H1 (cell line): ENCODE measurements around the gene KAT2A. TPM values are rescaled to one million over a fixed set of nuclear protein-coding genes. Genes with fewer than 3 reads are reported as not detected.
A peak's percentile ranks its signal among the peaks of the same experiment; 100 is the strongest.

Experiments
- CTCF ChIA-PET: fragments of 300-600 bp; sonication (Branson Sonifier 250); formaldehyde crosslinking; loops from one replicate; lab custom pipeline; 2021; ENCODE audit not compliant: partially characterized antibody; lab: Charles Lee
- POLR2A ChIA-PET: fragments of 300-600 bp; sonication (Branson Sonifier 250); formaldehyde crosslinking; loops from one replicate; lab custom pipeline; 2021; ENCODE audit warnings: inconsistent platforms; ENCODE audit not compliant: partially characterized antibody; lab: Charles Lee
- DNase-seq, 2 experiments: peaks; one replicate each; pipeline versions ENCODE4 v3.0.0 to v3.0.0-alpha.2; 2010 to 2022; ENCODE audit warnings: low spot score in 2 of 2, low read depth in 1 of 2, mixed read lengths in 1 of 2
- FAIRE-seq: peaks from 2 replicates; lab custom pipeline; 2011; peaks lifted over from hg19 to GRCh38; lab: Jason Lieb, UNC
- H2AFZ ChIP-seq: 2 replicates; pipeline ENCODE4 v1.8.1; 2012; ENCODE audit warnings: low read length, inconsistent platforms
- H2AK5ac ChIP-seq: 2 replicates; pipeline ENCODE4 v1.6.1; 2013; ENCODE audit warnings: low read depth, low read length
- H2BK120ac ChIP-seq: replicated peaks from 2 replicates; pipeline ENCODE3; 2013; ENCODE audit warnings: low read depth, low read length, inconsistent platforms
- H2BK12ac ChIP-seq: 2 replicates; pipeline ENCODE4 v1.6.1; 2013; ENCODE audit warnings: low read depth, low read length
- H2BK15ac ChIP-seq: 2 replicates; pipeline ENCODE4 v1.6.1; 2013; ENCODE audit warnings: low read length
- H2BK20ac ChIP-seq: 2 replicates; pipeline ENCODE4 v1.6.1; 2013; ENCODE audit warnings: low read length
- H2BK5ac ChIP-seq: 2 replicates; pipeline ENCODE4 v1.6.1; 2013; ENCODE audit warnings: low read depth, low read length
- H3K14ac ChIP-seq: 2 replicates; pipeline ENCODE4 v1.6.1; 2013; ENCODE audit warnings: inconsistent platforms; ENCODE audit not compliant: insufficient read length
- H3K18ac ChIP-seq: 2 replicates; pipeline ENCODE4 v1.6.1; 2013; ENCODE audit warnings: low read length; ENCODE audit errors: extremely low read depth
- H3K23ac ChIP-seq: 2 replicates; pipeline ENCODE4 v1.6.1; 2013; ENCODE audit warnings: inconsistent platforms; ENCODE audit not compliant: insufficient read length
- H3K23me2 ChIP-seq: 2 replicates; pipeline ENCODE4 v1.6.1; 2013; ENCODE audit warnings: low read depth, low read length
- H3K27ac ChIP-seq: 2 replicates; pipeline ENCODE4 v1.6.1; 2011; ENCODE audit warnings: low read depth, low read length, inconsistent platforms
- H3K27me3 ChIP-seq, 4 experiments: replicated peaks in 1 of 4; 1 replicate in 1 of 4; 2 replicates in 3 of 4; pipeline versions ENCODE4 v1.6.1 to v1.8.1; 2011 to 2013; ENCODE audit warnings: low read length in 3 of 4, mild to moderate bottlenecking in 3 of 4, inconsistent platforms in 2 of 4, mixed read lengths in 2 of 4, moderate library complexity in 1 of 4; ENCODE audit not compliant: control insufficient read depth in 3 of 4, insufficient read depth in 3 of 4; ENCODE audit errors: extremely low read depth in 1 of 4
- H3K36me3 ChIP-seq, 4 experiments: 2 replicates each; pipeline versions ENCODE4 v1.6.1 to v1.8.1; 2011 to 2013; ENCODE audit warnings: mild to moderate bottlenecking in 4 of 4, low read length in 3 of 4, moderate library complexity in 2 of 4, control low read depth in 1 of 4, inconsistent platforms in 1 of 4; ENCODE audit not compliant: insufficient read depth in 4 of 4, control insufficient read depth in 2 of 4
- H3K4ac ChIP-seq: replicated peaks from 2 replicates; pipeline ENCODE3; 2013; ENCODE audit warnings: low read length, low read depth, mixed read lengths, inconsistent platforms; ENCODE audit not compliant: insufficient read length
- H3K4me1 ChIP-seq, 4 experiments: replicated peaks in 1 of 4; 1 replicate in 1 of 4; 2 replicates in 3 of 4; pipeline versions ENCODE4 v1.6.1 to v1.8.1; 2011 to 2013; ENCODE audit warnings: low read length in 3 of 4, inconsistent platforms in 2 of 4, mixed read lengths in 1 of 4; ENCODE audit not compliant: insufficient read depth in 4 of 4, control insufficient read depth in 3 of 4
- H3K4me2 ChIP-seq, 2 experiments: 2 replicates each; pipeline versions ENCODE4 v1.6.1 to v1.8.1; 2011 to 2013; ENCODE audit warnings: low read depth in 2 of 2, low read length in 2 of 2, control low read depth in 1 of 2, inconsistent platforms in 1 of 2, mild to moderate bottlenecking in 1 of 2; ENCODE audit not compliant: insufficient read depth in 1 of 2
- H3K4me3 ChIP-seq, 4 experiments: fragments of 200-600, 300-600 bp in 1 of 4; sonication (generic), shearing (Covaris generic), sonication (Bioruptor Twin) in 1 of 4; 2 replicates each; pipeline versions ENCODE4 v1.5.1 to v1.8.1; 2011 to 2016; ENCODE audit warnings: low read length in 4 of 4, low read depth in 3 of 4, control low read depth in 2 of 4, inconsistent platforms in 2 of 4, mild to moderate bottlenecking in 2 of 4, mixed read lengths in 1 of 4, moderate library complexity in 1 of 4; ENCODE audit not compliant: insufficient read depth in 2 of 4; ENCODE audit errors: extremely low read depth in 1 of 4
- H3K56ac ChIP-seq: replicated peaks from 2 replicates; pipeline ENCODE3; 2013; ENCODE audit warnings: low read depth, mild to moderate bottlenecking, mixed read lengths, low read length, inconsistent platforms; ENCODE audit not compliant: insufficient read length
- H3K79me1 ChIP-seq: 2 replicates; pipeline ENCODE4 v1.6.1; 2013; ENCODE audit warnings: low read depth, low read length, control low read depth
- H3K79me2 ChIP-seq, 2 experiments: 2 replicates each; pipeline versions ENCODE4 v1.6.1 to v1.8.1; 2012 to 2013; ENCODE audit warnings: low read length in 2 of 2, mild to moderate bottlenecking in 2 of 2, inconsistent platforms in 1 of 2; ENCODE audit not compliant: insufficient read depth in 2 of 2, control insufficient read depth in 1 of 2
- H3K9ac ChIP-seq, 4 experiments: replicated peaks in 1 of 4; 1 replicate in 1 of 4; 2 replicates in 3 of 4; pipeline versions ENCODE4 v1.6.1 to v1.8.1; 2011 to 2013; ENCODE audit warnings: low read depth in 3 of 4, low read length in 3 of 4, control low read depth in 2 of 4, mild to moderate bottlenecking in 2 of 4, moderate library complexity in 2 of 4, inconsistent platforms in 1 of 4; ENCODE audit errors: extremely low read depth in 1 of 4
- H3K9me3 ChIP-seq, 2 experiments: 2 replicates each; pipeline versions ENCODE4 v1.6.1 to v1.8.1; 2012 to 2013; ENCODE audit warnings: mild to moderate bottlenecking in 2 of 2, moderate library complexity in 2 of 2, control low read depth in 1 of 2, inconsistent platforms in 1 of 2, low read depth in 1 of 2, low read length in 1 of 2, mixed read lengths in 1 of 2; ENCODE audit not compliant: insufficient read depth in 2 of 2
- H4K20me1 ChIP-seq, 2 experiments: replicated peaks in 1 of 2; 2 replicates each; pipeline versions ENCODE3 to v1.8.1; 2011 to 2013; ENCODE audit warnings: inconsistent platforms in 2 of 2, low read length in 2 of 2, mild to moderate bottlenecking in 1 of 2; ENCODE audit not compliant: insufficient read depth in 2 of 2, control insufficient read depth in 1 of 2
- H4K5ac ChIP-seq: 2 replicates; pipeline ENCODE4 v1.6.1; 2013; ENCODE audit warnings: low read length, low read depth, mixed read lengths, inconsistent platforms; ENCODE audit not compliant: insufficient read length
- H4K8ac ChIP-seq: 2 replicates; pipeline ENCODE4 v1.8.0; 2013; ENCODE audit warnings: mild to moderate bottlenecking, moderate library complexity, low read length, inconsistent platforms; ENCODE audit not compliant: insufficient read depth; ENCODE audit errors: extremely low read depth
- H4K91ac ChIP-seq: replicated peaks from 2 replicates; pipeline ENCODE3; 2013; ENCODE audit warnings: low read length, mixed read lengths, inconsistent platforms; ENCODE audit not compliant: insufficient read length
- CHD1 ChIP-seq: IDR thresholded peaks from 2 replicates; pipeline ENCODE4 v1.6.1; 2012; ENCODE audit warnings: low read depth, low read length, improper control_type of control experiment
- CREB1 ChIP-seq: IDR thresholded peaks from 2 replicates; pipeline ENCODE4 v1.6.1; 2012; ENCODE audit warnings: inconsistent platforms
- EZH2 ChIP-seq: fragments of 200-600 bp; sonication (generic); IDR thresholded peaks from 2 replicates; pipeline ENCODE4 v1.7.1; 2012; ENCODE audit warnings: low read depth, mild to moderate bottlenecking, moderate library complexity, low read length, inconsistent platforms; ENCODE audit not compliant: severe bottlenecking
- KDM4A ChIP-seq: IDR thresholded peaks from one replicate; pipeline ENCODE4 v1.7.1; 2012; ENCODE audit warnings: low read depth, mild to moderate bottlenecking, moderate library complexity, low read length, inconsistent platforms; ENCODE audit not compliant: severe bottlenecking
- POLR2A ChIP-seq, 2 experiments: IDR thresholded peaks; 1 replicate in 1 of 2; 2 replicates in 1 of 2; pipeline ENCODE4 v1.6.1; 2011; ENCODE audit warnings: low read depth in 2 of 2, low read length in 2 of 2, mild to moderate bottlenecking in 2 of 2; ENCODE audit errors: control extremely low read depth in 1 of 2
- POLR2AphosphoS5 ChIP-seq: IDR thresholded peaks from 2 replicates; pipeline ENCODE4 v1.6.1; 2011; ENCODE audit warnings: low read depth, low read length
- SIN3A ChIP-seq, 2 experiments: IDR thresholded peaks in 1 of 2; conservative IDR thresholded peaks in 1 of 2; 2 replicates each; pipeline ENCODE4 v1.6.1; 2011 to 2012; ENCODE audit warnings: low read length in 2 of 2, improper control_type of control experiment in 1 of 2, low read depth in 1 of 2, mild to moderate bottlenecking in 1 of 2
- SP1 ChIP-seq: IDR thresholded peaks from 2 replicates; pipeline ENCODE4 v1.6.1; 2011; ENCODE audit warnings: low read depth, low read length
- TAF1 ChIP-seq: IDR thresholded peaks from 2 replicates; pipeline ENCODE4 v1.6.1; 2011; ENCODE audit warnings: mild to moderate bottlenecking, low read depth, low read length
- WGBS, 2 experiments: shearing (Covaris generic) in 1 of 2; methylation state at CpG; one replicate each; pipeline versions ENCODE4 v1.1.6 to v1.1.7; 2013 to 2015; ENCODE audit warnings: low lambda C conversion rate in 2 of 2, mixed read lengths in 2 of 2, inconsistent platforms in 1 of 2, low coverage in 1 of 2, missing lambda C conversion rate in 1 of 2; ENCODE audit not compliant: insufficient replicate concordance in 2 of 2, insufficient coverage in 1 of 2, insufficient read length in 1 of 2; ENCODE audit errors: extremely low coverage in 1 of 2, missing lambda C conversion rate in 1 of 2; 5-methylcytosine and 5-hydroxymethylcytosine counted together
- polyA plus RNA-seq, 7 experiments: library from polyadenylated mRNA; depleted of rRNA in 3 of 7; stranded (reverse) in 5 of 7; unstranded in 2 of 7; fragments of >200 nt in 5 of 7; fragments of 200-250 nt in 2 of 7; gene quantifications; 1 replicate in 5 of 7; 2 replicates in 1 of 7; 4 replicates in 1 of 7; pipeline versions ENCODE4 v1.2.1 to v1.2.3, GENCODE V29; 2011 to 2013; ENCODE audit warnings: missing spikeins in 2 of 7, mixed read lengths in 2 of 7
- total RNA-seq: library from RNA; stranded (reverse); fragmentation: NEBNext Ultra II Directional; extraction: Animal tissue kit (Norgen Biotek cat#: 25700); gene quantifications from 2 replicates; pipeline ENCODE4 v1.2.1, GENCODE V29; 2021
- TF ChIP-seq, protein P1 (sequence below): IDR thresholded peaks from 2 replicates; pipeline ENCODE4 v1.6.1; 2012; ENCODE audit warnings: inconsistent platforms

The KAT2A gene
- total and polyA plus RNA-seq, 2 of the 8 experiments (the other 6 are each of a cell fraction or from before 2014, with no cell fraction given), result 34.2 to 40.1 TPM

DNA sequence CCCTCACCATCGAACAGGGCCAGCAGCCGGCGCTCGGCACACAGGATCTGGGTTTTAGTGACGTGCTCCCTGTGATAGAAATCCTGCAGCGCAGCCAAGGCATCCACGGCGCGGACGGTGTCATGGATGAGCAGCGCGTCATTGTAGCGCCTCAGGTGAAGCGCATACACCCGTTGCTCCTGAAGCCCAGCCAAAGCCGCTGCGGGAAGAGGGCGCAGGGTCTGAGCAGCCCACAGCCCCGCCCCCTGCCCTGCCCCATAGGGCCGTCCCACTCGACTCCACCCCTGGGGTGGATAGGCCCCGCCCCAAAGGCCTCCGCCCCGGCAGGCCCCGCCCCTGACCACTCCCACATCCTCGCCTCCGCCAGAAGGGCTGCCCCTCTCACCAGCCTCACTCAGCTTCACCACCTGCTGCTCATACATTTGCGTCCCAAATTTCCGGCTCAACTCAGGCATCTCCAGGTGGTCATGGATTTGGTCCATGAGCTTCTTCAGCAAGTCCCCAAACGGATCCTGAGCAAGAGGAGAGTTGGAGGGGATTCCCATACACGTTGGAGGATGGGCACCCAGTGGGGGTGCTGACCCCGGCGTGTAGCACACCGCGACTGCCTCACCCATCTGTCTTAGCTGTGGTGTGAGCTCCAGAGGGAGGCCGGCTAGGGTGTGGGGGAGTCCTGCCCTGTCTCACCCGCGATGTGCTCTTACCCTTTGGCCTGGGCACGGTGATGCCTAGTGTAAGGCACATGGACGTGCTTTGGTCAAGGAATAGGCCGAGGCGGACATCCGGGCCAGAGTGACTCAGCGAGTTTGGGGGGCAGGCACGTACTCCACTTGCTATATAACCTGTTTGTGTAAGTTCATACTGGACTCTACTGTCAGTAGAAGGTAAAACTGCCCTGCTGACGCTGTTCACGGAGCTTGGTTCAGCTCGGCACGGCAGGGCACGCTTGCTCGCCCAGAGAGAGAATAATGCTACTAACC lies 13.3 kb downstream of the KAT2A start:
- Histone ChIP-seq H4K8ac (peak overlapping the region; percentile 90), H2BK15ac (peak overlapping the region; percentile 89), H3K23ac (no peak overlapping the region), H3K79me1 (no peaks in the 10 kb centered on the region), H3K4ac (peak overlapping the region; percentile 90), H2AFZ (peak overlapping the region; percentile 77; the same call in 1 of the 2 replicates), H3K14ac (no peak overlapping the region), H2BK12ac (peak overlapping the region; percentile 99), H3K9ac (peak overlapping the region in 1 of 4 experiments; percentile 24; a peak in 1 of 7 replicates), H3K56ac (no peak overlapping the region), H3K4me3 (peak overlapping the region; percentile 39 to 60 (median 42)), H3K18ac (peak overlapping the region; percentile 93), H2BK20ac (peak overlapping the region; percentile 95), H3K27ac (peak overlapping the region; percentile 39; the same call in 1 of the 2 replicates), H3K23me2 (peaks cover 2% of the 10 kb centered on the region; the same call in 1 of the 2 replicates), H3K9me3 (no peaks in the 10 kb centered on the region), H2BK5ac (peak overlapping the region; percentile 97), H4K5ac (peak overlapping the region; percentile 24), H2BK120ac (no peak overlapping the region), H2AK5ac (peak overlapping the region; percentile 94; the same call in 1 of the 2 replicates), H3K27me3 (no peaks in the 10 kb centered on the region), H3K4me2 (peak overlapping the region; percentile 51 to 76), H3K36me3 (no peaks in the 10 kb centered on the region), H3K79me2 (no peaks in the 10 kb centered on the region), H4K91ac (peak overlapping the region; percentile 97), H3K4me1 (peaks cover 0 to 18% (median 11%) of the 10 kb centered on the region in 4 experiments; a peak in 6 of 7 replicates), H4K20me1 (no peaks in the 10 kb centered on the region)
- WGBS, 2 experiments, result 42% methylated on average over 33 of the region's 51 CpGs; no CpG with 5 or more reads in 1 of the 2 experiments
- FAIRE-seq, result no peak
- ChIA-PET POLR2A (interaction anchor here (0.9 to 7.2 kb wide), 4 partner anchors 13 to 141 kb away, joined by 4 to 51 read pairs (median 8); partner anchors contain the start of genes CNP, DNAJC7, HSPB9 and KAT2A), CTCF (interaction anchor here (1.1 to 39.4 kb wide), 8 partner anchors 8 to 321 kb away, joined by 3 to 1084 read pairs (median 163); partner anchors contain the start of genes CNP, DHX58, DNAJC7 and HSPB9)
- peak; percentile 84 to 100 for DNase-seq
- peak; percentile 45 for TF ChIP-seq KDM4A
- TF ChIP-seq CREB1, result peak; percentile 87
- no peak for TF ChIP-seq EZH2
- TF ChIP-seq TAF1, result peak; percentile 64
- TF ChIP-seq SIN3A (conservative IDR thresholded peaks at IDR 0.05 in 1 of 2, IDR thresholded peaks at IDR 0.05 in 1 of 2; ENCODE audit: low read depth in 1 of 2, low read length in 2 of 2), result peak in 1 of 2 experiments; percentile 71; a peak in 1 of 4 replicates
- TF ChIP-seq SP1, result peak; percentile 60; the same call in 1 of the 2 replicates
- TF ChIP-seq POLR2A (IDR thresholded peaks at IDR 0.05; ENCODE audit: control extremely low read depth in 1 of 2, low read depth in 2 of 2, low read length in 2 of 2), result peak in 1 of 2 experiments; percentile 47; a peak in 1 of 3 replicates
- no peak for TF ChIP-seq CHD1
- peak; percentile 76; the same call in 1 of the 2 replicates for TF ChIP-seq POLR2AphosphoS5
- TF ChIP-seq, protein P1, sequence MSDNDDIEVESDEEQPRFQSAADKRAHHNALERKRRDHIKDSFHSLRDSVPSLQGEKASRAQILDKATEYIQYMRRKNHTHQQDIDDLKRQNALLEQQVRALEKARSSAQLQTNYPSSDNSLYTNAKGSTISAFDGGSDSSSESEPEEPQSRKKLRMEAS, result 0 out of 2 replicates have a peak, but pooled peaks have one; percentile 6
